ENCODE data around the gene MED13L. TPM values are rescaled to one million over a fixed set of nuclear protein-coding genes. Genes with fewer than 3 reads are reported as not detected.

The MED13L gene
- polyA plus RNA-seq, 1 of the 3 experiments (the other 2 are of a cell fraction) = 17.1 TPM

GRCh38 chr12:115990241-115990640 lies 287.3 kb downstream of the MED13L start:
- CTCF ChIA-PET = interaction anchor here (1.1 to 3.6 kb wide), 3 partner anchors 8 to 246 kb away, joined by 3 to 26 read pairs (median 9); no protein-coding TSS in a partner anchor
- peaks cover 84% of the 10 kb centered on the region for H3K79me2 ChIP-seq (ENCODE audit: insufficient read depth)
- TF ChIP-seq YY1 (IDR thresholded peaks at IDR 0.05; ENCODE audit: low read depth) (no peak), RFX5 (IDR thresholded peaks at IDR 0.05; ENCODE audit: low read length) (no peak), FOXM1 (IDR thresholded peaks at IDR 0.05; ENCODE audit: low read depth) (no peak), RCOR1 (IDR thresholded peaks at IDR 0.05; ENCODE audit: low read length) (no peak), NRF1 (IDR thresholded peaks at IDR 0.05; ENCODE audit: low read depth, low read length) (no peak), ZBTB33 (IDR thresholded peaks at IDR 0.05; ENCODE audit: borderline replicate concordance, low read depth) (no peak), CHD2 (IDR thresholded peaks at IDR 0.05; ENCODE audit: low read length, partially characterized antibody) (no peak), MXI1 (IDR thresholded peaks at IDR 0.05; ENCODE audit: low read depth, low read length) (no peak), TCF12 (IDR thresholded peaks at IDR 0.05) (no peak), SMC3 (IDR thresholded peaks at IDR 0.05; ENCODE audit: low read depth, low read length) (no peak)
- TF ChIP-seq, protein P1, sequence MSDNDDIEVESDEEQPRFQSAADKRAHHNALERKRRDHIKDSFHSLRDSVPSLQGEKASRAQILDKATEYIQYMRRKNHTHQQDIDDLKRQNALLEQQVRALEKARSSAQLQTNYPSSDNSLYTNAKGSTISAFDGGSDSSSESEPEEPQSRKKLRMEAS (IDR thresholded peaks at IDR 0.05; ENCODE audit: low read depth) = no peak
- no peak overlapping the region for H2AFZ ChIP-seq (ENCODE audit: low read depth)
- DNase-seq = no peak
- no peak overlapping the region for H3K9ac ChIP-seq
- H3K4me1 ChIP-seq (ENCODE audit: control insufficient read depth in 1 of 2, insufficient read depth in 2 of 2, low read depth in 1 of 2, low read length in 1 of 2) = peaks cover 0 to 5% of the 10 kb centered on the region in 2 experiments; a peak in 1 of 4 replicates
- peaks cover 57 to 69% of the 10 kb centered on the region in 2 experiments for H3K36me3 ChIP-seq (replicated peaks in 1 of 2; ENCODE audit: control insufficient read depth in 1 of 2, insufficient read depth in 2 of 2, low read length in 1 of 2)
- WGBS (ENCODE audit: low lambda C conversion rate) = 97% methylated on average over 3 of the region's 3 CpGs
- H4K20me1 ChIP-seq (ENCODE audit: insufficient read depth) = peaks cover 28% of the 10 kb centered on the region
- POLR2A ChIA-PET = no interaction called here
- no peak overlapping the region for H3K27ac ChIP-seq (ENCODE audit: low read depth in 2 of 2, low read length in 1 of 2)
- H3K4me2 ChIP-seq = no peak overlapping the region
- no peak overlapping the region for H3K4me3 ChIP-seq (ENCODE audit: low read depth in 2 of 2, low read length in 1 of 2)
- H3K9me3 ChIP-seq = no peaks in the 10 kb centered on the region
- no peaks in the 10 kb centered on the region for H3K9me2 ChIP-seq
- H3K27me3 ChIP-seq (ENCODE audit: insufficient read depth) = no peaks in the 10 kb centered on the region
- peaks cover 5% of the 10 kb centered on the region for H3F3A ChIP-seq (replicated peaks; ENCODE audit: insufficient read depth)

DNA sequence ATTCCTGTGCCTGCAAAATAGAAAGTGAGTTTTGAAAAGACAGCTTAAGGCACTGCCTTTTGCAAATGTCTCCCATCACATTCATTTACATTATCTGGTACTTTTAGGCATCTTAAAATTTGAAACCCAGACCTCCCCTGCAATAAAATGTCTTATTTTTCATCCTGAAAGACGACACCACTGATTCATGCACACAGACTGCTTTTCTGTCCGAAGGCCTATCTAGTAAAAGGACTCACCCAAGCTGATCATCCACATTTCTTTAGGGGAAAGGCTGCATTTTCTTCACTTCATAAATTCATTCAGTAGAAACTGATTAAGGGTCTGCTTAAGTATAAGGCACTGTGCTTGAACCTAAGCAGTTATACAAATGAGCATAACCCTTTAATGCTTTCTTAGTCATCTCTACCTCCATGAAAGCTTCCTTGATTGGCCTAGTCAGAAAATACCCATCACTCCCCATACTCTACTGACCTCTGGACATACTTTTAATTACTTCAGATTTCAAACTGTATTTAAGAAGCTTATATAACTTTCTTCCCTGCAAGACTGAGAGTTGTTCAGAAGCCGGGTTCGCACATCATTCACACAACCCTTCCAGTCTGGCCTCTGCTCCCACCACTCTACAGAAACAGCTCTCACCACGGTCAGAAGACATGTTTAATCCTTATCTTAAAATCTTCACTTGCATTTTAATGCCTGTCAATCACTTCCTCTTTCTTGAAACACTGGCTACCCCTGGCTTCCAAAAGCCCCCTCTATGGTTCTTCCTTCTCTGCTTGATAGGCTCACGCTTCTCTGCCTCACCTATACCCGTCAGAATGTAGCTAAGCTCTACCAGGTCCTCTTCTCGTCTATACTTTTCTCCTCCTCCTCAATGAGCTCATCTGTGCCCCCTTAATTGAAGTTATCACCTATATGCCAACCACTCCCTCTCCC lies 288.6 kb downstream of the MED13L start:
- H3F3A ChIP-seq (replicated peaks; ENCODE audit: insufficient read depth) = peaks cover 10% of the 10 kb centered on the region
- DNase-seq = no peak
- H3K4me3 ChIP-seq (ENCODE audit: low read depth in 2 of 2, low read length in 1 of 2) = no peak overlapping the region
- H3K9me2 ChIP-seq = no peaks in the 10 kb centered on the region
- H3K27ac ChIP-seq (ENCODE audit: low read depth in 2 of 2, low read length in 1 of 2) = no peak overlapping the region
- no peak overlapping the region for H3K4me2 ChIP-seq
- ChIA-PET CTCF (interaction anchor here (0.6 to 3.6 kb wide), 10 partner anchors 9 to 1782 kb away, joined by 3 to 26 read pairs (median 4); no protein-coding TSS in a partner anchor), POLR2A (no interaction called here)
- H3K27me3 ChIP-seq (ENCODE audit: insufficient read depth) = no peaks in the 10 kb centered on the region
- no peak overlapping the region for H3K9ac ChIP-seq
- peaks cover 0 to 5% of the 10 kb centered on the region in 2 experiments; a peak in 2 of 4 replicates for H3K4me1 ChIP-seq (ENCODE audit: control insufficient read depth in 1 of 2, insufficient read depth in 2 of 2, low read depth in 1 of 2, low read length in 1 of 2)
- WGBS (ENCODE audit: low lambda C conversion rate) = 85% methylated on average over 8 of the region's 8 CpGs
- no peak overlapping the region for H2AFZ ChIP-seq (ENCODE audit: low read depth)
- no peaks in the 10 kb centered on the region for H3K9me3 ChIP-seq
- H3K36me3 ChIP-seq (replicated peaks in 1 of 2; ENCODE audit: control insufficient read depth in 1 of 2, insufficient read depth in 2 of 2, low read length in 1 of 2) = peaks cover 68 to 70% of the 10 kb centered on the region in 2 experiments
- H3K79me2 ChIP-seq (ENCODE audit: insufficient read depth) = peaks cover 84% of the 10 kb centered on the region
- H4K20me1 ChIP-seq (ENCODE audit: insufficient read depth) = peaks cover 28% of the 10 kb centered on the region
- TF ChIP-seq EP300 (IDR thresholded peaks at IDR 0.05; ENCODE audit: borderline replicate concordance in 1 of 2, low read depth in 1 of 2, low read length in 1 of 2) (no peak), USF2 (IDR thresholded peaks at IDR 0.05; ENCODE audit: borderline replicate concordance, low read depth, low read length) (no peak), GABPA (IDR thresholded peaks at IDR 0.05; ENCODE audit: low read depth) (no peak), NFIC (IDR thresholded peaks at IDR 0.05; ENCODE audit: borderline replicate concordance) (no peak), SMC3 (IDR thresholded peaks at IDR 0.05; ENCODE audit: low read depth, low read length) (no peak), ZBTB33 (IDR thresholded peaks at IDR 0.05; ENCODE audit: borderline replicate concordance, low read depth) (no peak), FOXM1 (IDR thresholded peaks at IDR 0.05; ENCODE audit: low read depth) (no peak), FOSL2 (IDR thresholded peaks at IDR 0.05; ENCODE audit: borderline replicate concordance, low read depth) (no peak), CHD2 (IDR thresholded peaks at IDR 0.05; ENCODE audit: low read length, partially characterized antibody) (no peak), MEF2A (IDR thresholded peaks at IDR 0.05; ENCODE audit: borderline replicate concordance, low read depth) (no peak), RAD21 (IDR thresholded peaks at IDR 0.05; ENCODE audit: low read length) (no peak), ELF1 (IDR thresholded peaks at IDR 0.05) (no peak), MXI1 (IDR thresholded peaks at IDR 0.05; ENCODE audit: low read depth, low read length) (no peak)
- TF ChIP-seq, protein P1 (IDR thresholded peaks at IDR 0.05; ENCODE audit: low read depth) = no peak

All from SK-N-SH (cell line).